DOHH2 (cell line): ENCODE measurements around the gene FAM227A.

Experiments
- H3F3A ChIP-seq: fragments of 200-600 bp; sonication (generic), shearing (Covaris generic); 2 replicates; pipeline ENCODE4 v1.6.0; 2016; ENCODE audit warnings: antibody characterized with exemption, mild to moderate bottlenecking; ENCODE audit not compliant: control insufficient read depth, insufficient read depth
- H3K27ac ChIP-seq: fragments of 200-600 bp; sonication (generic); 2 replicates; pipeline ENCODE4 v1.5.1; 2014; ENCODE audit warnings: low read depth, mild to moderate bottlenecking, low read length, moderate library complexity
- H3K27me3 ChIP-seq: fragments of 200-600 bp; sonication (generic); 2 replicates; pipeline ENCODE4 v1.6.1; 2014; ENCODE audit warnings: mild to moderate bottlenecking, low read length, mixed read lengths; ENCODE audit not compliant: control insufficient read depth
- H3K36me3 ChIP-seq: fragments of 200-600 bp; sonication (generic); 2 replicates; pipeline ENCODE4 v1.6.1; 2014; ENCODE audit warnings: mild to moderate bottlenecking, low read length, moderate library complexity, mixed read lengths; ENCODE audit not compliant: control insufficient read depth
- H3K4me1 ChIP-seq: fragments of 200-600 bp; sonication (generic); 2 replicates; pipeline ENCODE4 v1.6.1; 2014; ENCODE audit warnings: mild to moderate bottlenecking, low read length, mixed read lengths; ENCODE audit not compliant: control insufficient read depth
- H3K4me2 ChIP-seq: fragments of 200-600 bp; sonication (generic); 2 replicates; pipeline ENCODE4 v1.6.0; 2014; ENCODE audit warnings: mild to moderate bottlenecking, low read length, moderate library complexity
- H3K4me3 ChIP-seq: fragments of 200-600 bp; sonication (generic); 2 replicates; pipeline ENCODE4 v1.5.1; 2014; ENCODE audit warnings: mild to moderate bottlenecking, low read length, mixed read lengths
- H3K79me2 ChIP-seq: fragments of 200-600 bp; sonication (generic); 2 replicates; pipeline ENCODE4 v1.6.1; 2014; ENCODE audit warnings: mild to moderate bottlenecking, low read length, mixed read lengths; ENCODE audit not compliant: control insufficient read depth
- H3K9me2 ChIP-seq: fragments of 200-600 bp; sonication (generic); replicated peaks from 2 replicates; pipeline ENCODE4 v1.6.1; 2014; ENCODE audit warnings: mild to moderate bottlenecking, low read length, mixed read lengths; ENCODE audit not compliant: control insufficient read depth
- H3K9me3 ChIP-seq: fragments of 200-600 bp; sonication (generic); 2 replicates; pipeline ENCODE4 v1.6.1; 2014; ENCODE audit warnings: antibody characterized with exemption, low read length, mixed read lengths; ENCODE audit not compliant: control insufficient read depth, insufficient read depth
- H4K20me1 ChIP-seq: fragments of 200-600 bp; sonication (generic); 2 replicates; pipeline ENCODE4 v1.6.0; 2014; ENCODE audit warnings: low read depth, mild to moderate bottlenecking, antibody characterized with exemption, low read length, moderate library complexity; ENCODE audit not compliant: control insufficient read depth, insufficient read depth
- EZH2phosphoT487 ChIP-seq: fragments of 200-600 bp; sonication (generic); IDR thresholded peaks from 2 replicates; pipeline ENCODE4 v1.6.1; 2017; ENCODE audit warnings: borderline replicate concordance, mild to moderate bottlenecking, antibody characterized with exemption, low read length, moderate library complexity, mixed read lengths
- TF ChIP-seq, protein P1 (sequence below): fragments of 200-600 bp; sonication (generic); IDR thresholded peaks from one replicate; pipeline ENCODE4 v1.5.1; 2014; ENCODE audit warnings: antibody characterized with exemption, mild to moderate bottlenecking, low read depth, low read length; ENCODE audit not compliant: poor library complexity, severe bottlenecking

FAM227A gene

DNA sequence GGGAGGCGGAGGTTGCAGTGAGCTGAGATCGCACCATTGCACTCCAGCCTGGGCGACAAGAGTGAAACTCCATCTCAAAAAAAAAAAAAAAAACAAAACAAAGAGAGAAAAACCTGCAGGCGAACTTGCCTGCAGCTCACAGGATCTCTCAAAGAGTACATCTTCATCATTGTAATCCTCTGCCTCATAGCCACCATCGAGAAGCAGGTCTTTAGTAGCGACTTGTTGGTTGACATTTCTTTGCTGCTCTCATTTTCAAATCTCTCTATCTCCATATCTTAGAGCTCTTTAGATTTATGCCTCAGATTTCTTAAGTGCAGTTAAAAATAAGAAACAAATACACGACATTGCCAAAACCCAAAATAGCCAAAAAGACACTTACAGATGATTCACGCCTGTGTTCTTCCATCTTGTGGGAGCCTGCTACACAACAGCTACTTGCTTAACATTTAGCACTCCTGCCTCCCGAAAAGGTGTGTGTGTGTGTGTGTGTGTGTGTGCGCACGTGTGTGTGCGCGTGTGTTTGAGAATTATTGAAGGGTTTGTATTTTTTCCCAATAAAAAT is 14.6 kb downstream of the FAM227A start:
- no peaks in the 10 kb centered on the region for H4K20me1 ChIP-seq
- H3K9me2 ChIP-seq: no peaks in the 10 kb centered on the region
- H3K4me2 ChIP-seq: no peak overlapping the region
- no peaks in the 10 kb centered on the region for H3F3A ChIP-seq
- no peaks in the 10 kb centered on the region for H3K9me3 ChIP-seq
- H3K27me3 ChIP-seq: no peaks in the 10 kb centered on the region
- no peak overlapping the region for H3K4me3 ChIP-seq
- H3K27ac ChIP-seq: no peak overlapping the region
- no peaks in the 10 kb centered on the region for H3K79me2 ChIP-seq
- H3K4me1 ChIP-seq: no peaks in the 10 kb centered on the region
- TF ChIP-seq, protein P1, sequence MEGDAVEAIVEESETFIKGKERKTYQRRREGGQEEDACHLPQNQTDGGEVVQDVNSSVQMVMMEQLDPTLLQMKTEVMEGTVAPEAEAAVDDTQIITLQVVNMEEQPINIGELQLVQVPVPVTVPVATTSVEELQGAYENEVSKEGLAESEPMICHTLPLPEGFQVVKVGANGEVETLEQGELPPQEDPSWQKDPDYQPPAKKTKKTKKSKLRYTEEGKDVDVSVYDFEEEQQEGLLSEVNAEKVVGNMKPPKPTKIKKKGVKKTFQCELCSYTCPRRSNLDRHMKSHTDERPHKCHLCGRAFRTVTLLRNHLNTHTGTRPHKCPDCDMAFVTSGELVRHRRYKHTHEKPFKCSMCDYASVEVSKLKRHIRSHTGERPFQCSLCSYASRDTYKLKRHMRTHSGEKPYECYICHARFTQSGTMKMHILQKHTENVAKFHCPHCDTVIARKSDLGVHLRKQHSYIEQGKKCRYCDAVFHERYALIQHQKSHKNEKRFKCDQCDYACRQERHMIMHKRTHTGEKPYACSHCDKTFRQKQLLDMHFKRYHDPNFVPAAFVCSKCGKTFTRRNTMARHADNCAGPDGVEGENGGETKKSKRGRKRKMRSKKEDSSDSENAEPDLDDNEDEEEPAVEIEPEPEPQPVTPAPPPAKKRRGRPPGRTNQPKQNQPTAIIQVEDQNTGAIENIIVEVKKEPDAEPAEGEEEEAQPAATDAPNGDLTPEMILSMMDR: no peak
- TF ChIP-seq EZH2phosphoT487: no peak
- H3K36me3 ChIP-seq: no peaks in the 10 kb centered on the region

DNA sequence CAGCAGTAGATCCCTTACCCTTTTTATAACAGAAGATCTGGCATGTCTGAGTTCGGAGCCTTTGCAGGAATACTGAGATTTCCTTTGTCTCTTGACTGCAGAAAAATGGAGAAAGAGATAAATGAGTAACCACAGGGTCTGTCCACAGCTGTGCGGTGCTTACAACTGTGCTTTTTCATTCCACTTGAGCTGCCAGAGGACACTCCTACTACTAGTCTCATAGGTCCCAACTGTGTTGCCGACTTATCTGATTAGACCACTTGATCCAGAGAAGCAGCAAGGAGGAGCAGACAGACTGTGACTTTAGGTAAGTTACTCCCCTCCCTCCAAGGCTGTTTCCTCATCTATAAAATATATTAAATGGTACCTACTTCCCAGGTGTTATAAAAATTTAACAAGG is 17.5 kb downstream of the FAM227A start:
- H3K9me2 ChIP-seq: no peaks in the 10 kb centered on the region
- H3F3A ChIP-seq: no peaks in the 10 kb centered on the region
- H3K4me1 ChIP-seq: no peaks in the 10 kb centered on the region
- no peak for TF ChIP-seq EZH2phosphoT487
- TF ChIP-seq, protein P1: no peak
- H3K27ac ChIP-seq: no peak overlapping the region
- H3K4me3 ChIP-seq: no peak overlapping the region
- no peaks in the 10 kb centered on the region for H4K20me1 ChIP-seq
- no peaks in the 10 kb centered on the region for H3K79me2 ChIP-seq
- H3K27me3 ChIP-seq: no peaks in the 10 kb centered on the region
- no peaks in the 10 kb centered on the region for H3K36me3 ChIP-seq
- no peaks in the 10 kb centered on the region for H3K9me3 ChIP-seq
- no peak overlapping the region for H3K4me2 ChIP-seq

DNA sequence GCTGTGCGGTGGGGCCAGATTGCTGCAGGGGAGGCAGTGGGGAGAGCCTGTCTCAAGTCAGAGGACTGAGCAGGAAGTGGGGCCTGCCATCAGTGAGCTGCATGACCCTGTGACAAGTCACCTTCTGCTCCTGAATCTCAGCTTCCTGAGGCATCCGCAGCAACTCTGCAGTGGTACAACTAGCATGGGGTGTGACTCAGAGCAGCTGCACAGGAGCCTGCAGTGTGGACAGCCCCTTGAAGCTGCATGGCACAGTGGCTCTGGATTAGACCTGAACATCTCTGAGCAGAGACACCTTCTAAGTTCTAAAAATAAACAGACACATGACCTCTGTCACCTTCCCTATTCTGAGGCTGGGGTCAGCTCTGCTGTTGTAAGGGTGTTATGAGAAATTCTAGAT is 18.0 kb downstream of the FAM227A start:
- Histone ChIP-seq H3K79me2 (no peaks in the 10 kb centered on the region), H3K27ac (no peak overlapping the region), H4K20me1 (no peaks in the 10 kb centered on the region), H3K9me3 (no peaks in the 10 kb centered on the region), H3K4me3 (no peak overlapping the region), H3K27me3 (no peaks in the 10 kb centered on the region), H3K4me2 (no peak overlapping the region), H3K36me3 (no peaks in the 10 kb centered on the region), H3K9me2 (no peaks in the 10 kb centered on the region), H3K4me1 (no peaks in the 10 kb centered on the region), H3F3A (no peaks in the 10 kb centered on the region)
- no peak for TF ChIP-seq EZH2phosphoT487
- TF ChIP-seq, protein P1: no peak

DNA sequence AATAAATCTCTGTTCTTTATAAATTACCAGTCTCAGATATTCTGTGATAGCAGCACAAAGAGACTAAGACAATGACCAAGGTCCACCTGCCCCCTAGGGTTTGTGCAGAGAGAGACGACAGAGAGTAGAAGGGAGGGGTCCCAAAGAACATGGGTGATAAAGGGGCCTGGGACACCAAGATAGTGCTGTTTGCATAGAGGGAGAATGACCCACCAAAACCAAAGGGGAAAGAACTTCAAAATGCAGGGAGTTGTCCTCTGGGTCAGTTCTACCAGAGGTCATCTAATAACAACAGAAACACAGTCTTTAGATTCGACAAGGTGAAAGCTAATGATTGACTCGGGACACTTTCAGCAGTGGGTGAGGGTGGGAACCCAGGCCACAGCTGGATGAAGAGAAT is 23.7 kb downstream of the FAM227A start:
- Histone ChIP-seq H3K4me2 (no peak overlapping the region), H3K27ac (no peak overlapping the region), H4K20me1 (no peaks in the 10 kb centered on the region), H3F3A (no peaks in the 10 kb centered on the region), H3K9me3 (no peaks in the 10 kb centered on the region), H3K36me3 (no peaks in the 10 kb centered on the region), H3K4me3 (no peak overlapping the region), H3K9me2 (no peaks in the 10 kb centered on the region), H3K79me2 (no peaks in the 10 kb centered on the region), H3K27me3 (no peaks in the 10 kb centered on the region), H3K4me1 (no peaks in the 10 kb centered on the region)
- TF ChIP-seq EZH2phosphoT487: no peak
- TF ChIP-seq, protein P1: no peak
